Ascending aorta (tissue), 2 donors: Measurements from ENCODE around the gene PDE4B. TPM values are rescaled to one million over a fixed set of nuclear protein-coding genes. Genes with fewer than 3 reads are reported as not detected.
A peak's percentile ranks its signal among the peaks of the same experiment; 100 is the strongest.

Source experiments
- DNase-seq, 2 donors: peaks; one replicate each; pipeline ENCODE4 v3.0.0-alpha.2; 2019; ENCODE audit warnings: low spot score in 2 of 2
- H3K27ac ChIP-seq, 2 donors: fragments of 200-600 bp; sonication (generic); one replicate each; pipeline ENCODE4 v1.5.1; 2016 to 2017; ENCODE audit warnings: mild to moderate bottlenecking in 1 of 2
- H3K27me3 ChIP-seq: fragments of 200-600 bp; sonication (generic); one replicate; pipeline ENCODE4 v1.5.1; 2017
- H3K36me3 ChIP-seq, 2 donors: fragments of 200-600 bp; sonication (generic); one replicate each; pipeline ENCODE4 v1.5.1; 2016
- H3K4me1 ChIP-seq, 2 donors: fragments of 200-600 bp; sonication (generic); one replicate each; pipeline ENCODE4 v1.5.1; 2016 to 2017; ENCODE audit warnings: mild to moderate bottlenecking in 1 of 2
- H3K4me3 ChIP-seq, 2 donors: fragments of 200-600 bp; sonication (generic); one replicate each; pipeline ENCODE4 v1.5.1; 2016 to 2017; ENCODE audit warnings: mild to moderate bottlenecking in 1 of 2
- H3K9me3 ChIP-seq, 2 donors: fragments of 200-600 bp; sonication (generic); one replicate each; pipeline ENCODE4 v1.5.1; 2016
- intact Hi-C: fragments of 100-400 bp; cut with DNase I; formaldehyde crosslinking; loops from one replicate; pipeline ENCODE4 v1.15.1; 2023
- total RNA-seq: library from RNA; depleted of rRNA; stranded (reverse); fragments of >200 nt; gene quantifications from one replicate; pipeline ENCODE4 v1.1.0, GENCODE V29; 2016
- TF ChIP-seq, protein P1 (sequence below), 3 experiments: fragments of 200-600 bp in 2 of 3; fragments of 450-650 bp in 1 of 3; sonication (generic) in 2 of 3; IDR thresholded peaks; one replicate each; pipeline ENCODE4 v1.5.1; 2016 to 2019; ENCODE audit warnings: antibody characterized with exemption in 3 of 3, mild to moderate bottlenecking in 1 of 3, moderate library complexity in 1 of 3

PDE4B gene
- total RNA-seq, 1 donor from 2014 or later = 4.5 TPM

DNA sequence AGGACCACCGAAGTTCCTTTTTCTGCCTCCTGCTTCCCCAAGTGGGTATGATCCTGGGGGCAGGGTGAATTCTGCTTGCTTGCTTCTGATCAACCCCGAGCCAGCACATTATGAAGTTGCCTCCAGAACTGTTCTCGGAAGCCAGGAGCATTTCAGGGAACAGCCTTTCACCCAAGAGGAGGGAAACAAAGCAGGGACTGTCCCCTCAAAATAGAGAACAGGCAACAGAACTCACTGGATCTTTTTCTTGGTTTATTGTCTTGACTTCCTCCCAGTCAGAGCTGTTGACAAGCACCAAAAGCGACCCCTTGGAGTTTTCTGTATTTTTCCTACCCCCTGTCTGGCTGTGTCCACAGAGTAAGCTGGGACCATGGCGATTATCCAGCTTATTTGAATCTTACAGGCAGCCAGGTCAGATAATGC is 482.9 kb downstream of the PDE4B start:
- H3K27me3 ChIP-seq = no peaks in the 10 kb centered on the region
- H3K4me3 ChIP-seq = no peak overlapping the region
- H3K4me1 ChIP-seq = peaks cover 12 to 17% of the 10 kb centered on the region in 2 donors
- H3K36me3 ChIP-seq = no peaks in the 10 kb centered on the region
- DNase-seq = peak in 1 of 2 donors; percentile 68
- TF ChIP-seq, protein P1, sequence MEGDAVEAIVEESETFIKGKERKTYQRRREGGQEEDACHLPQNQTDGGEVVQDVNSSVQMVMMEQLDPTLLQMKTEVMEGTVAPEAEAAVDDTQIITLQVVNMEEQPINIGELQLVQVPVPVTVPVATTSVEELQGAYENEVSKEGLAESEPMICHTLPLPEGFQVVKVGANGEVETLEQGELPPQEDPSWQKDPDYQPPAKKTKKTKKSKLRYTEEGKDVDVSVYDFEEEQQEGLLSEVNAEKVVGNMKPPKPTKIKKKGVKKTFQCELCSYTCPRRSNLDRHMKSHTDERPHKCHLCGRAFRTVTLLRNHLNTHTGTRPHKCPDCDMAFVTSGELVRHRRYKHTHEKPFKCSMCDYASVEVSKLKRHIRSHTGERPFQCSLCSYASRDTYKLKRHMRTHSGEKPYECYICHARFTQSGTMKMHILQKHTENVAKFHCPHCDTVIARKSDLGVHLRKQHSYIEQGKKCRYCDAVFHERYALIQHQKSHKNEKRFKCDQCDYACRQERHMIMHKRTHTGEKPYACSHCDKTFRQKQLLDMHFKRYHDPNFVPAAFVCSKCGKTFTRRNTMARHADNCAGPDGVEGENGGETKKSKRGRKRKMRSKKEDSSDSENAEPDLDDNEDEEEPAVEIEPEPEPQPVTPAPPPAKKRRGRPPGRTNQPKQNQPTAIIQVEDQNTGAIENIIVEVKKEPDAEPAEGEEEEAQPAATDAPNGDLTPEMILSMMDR (IDR thresholded peaks at IDR 0.05) = no peak
- H3K9me3 ChIP-seq = no peaks in the 10 kb centered on the region
- peak overlapping the region in 1 of 2 donors; percentile 17 for H3K27ac ChIP-seq
- intact Hi-C loops = loop anchor here (10.0 kb wide), 1 partner anchor 649 kb away; the partner anchor contains the start of genes DNAI4 and MIER1

DNA sequence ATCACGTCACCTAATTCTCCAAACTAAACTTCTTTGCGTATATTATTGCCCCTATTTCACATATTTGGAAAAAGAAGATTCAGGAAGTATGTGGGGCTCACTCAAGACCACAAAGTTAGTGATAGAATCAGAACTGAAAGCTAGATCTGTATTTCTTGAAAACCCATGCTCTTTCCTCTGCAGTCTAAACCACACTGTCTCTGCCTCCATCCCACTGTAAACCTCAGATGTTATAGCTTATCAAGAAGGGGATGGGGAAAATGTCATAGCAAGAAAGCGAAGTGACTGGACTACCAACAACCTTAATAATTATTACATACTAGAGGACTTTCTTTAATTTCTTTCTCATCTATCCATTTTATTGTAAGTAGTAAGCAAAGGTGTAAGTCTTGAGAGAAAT is 483.5 kb downstream of the PDE4B start:
- Histone ChIP-seq H3K9me3 (no peaks in the 10 kb centered on the region), H3K27ac (no peak overlapping the region), H3K4me3 (no peak overlapping the region), H3K4me1 (peaks cover 10 to 22% of the 10 kb centered on the region in 2 donors), H3K36me3 (no peaks in the 10 kb centered on the region), H3K27me3 (no peaks in the 10 kb centered on the region)
- TF ChIP-seq, protein P1 (IDR thresholded peaks at IDR 0.05) = no peak
- no peak for DNase-seq
- intact Hi-C loops = loop anchor here (10.0 kb wide), 1 partner anchor 649 kb away; the partner anchor contains the start of genes DNAI4 and MIER1

DNA sequence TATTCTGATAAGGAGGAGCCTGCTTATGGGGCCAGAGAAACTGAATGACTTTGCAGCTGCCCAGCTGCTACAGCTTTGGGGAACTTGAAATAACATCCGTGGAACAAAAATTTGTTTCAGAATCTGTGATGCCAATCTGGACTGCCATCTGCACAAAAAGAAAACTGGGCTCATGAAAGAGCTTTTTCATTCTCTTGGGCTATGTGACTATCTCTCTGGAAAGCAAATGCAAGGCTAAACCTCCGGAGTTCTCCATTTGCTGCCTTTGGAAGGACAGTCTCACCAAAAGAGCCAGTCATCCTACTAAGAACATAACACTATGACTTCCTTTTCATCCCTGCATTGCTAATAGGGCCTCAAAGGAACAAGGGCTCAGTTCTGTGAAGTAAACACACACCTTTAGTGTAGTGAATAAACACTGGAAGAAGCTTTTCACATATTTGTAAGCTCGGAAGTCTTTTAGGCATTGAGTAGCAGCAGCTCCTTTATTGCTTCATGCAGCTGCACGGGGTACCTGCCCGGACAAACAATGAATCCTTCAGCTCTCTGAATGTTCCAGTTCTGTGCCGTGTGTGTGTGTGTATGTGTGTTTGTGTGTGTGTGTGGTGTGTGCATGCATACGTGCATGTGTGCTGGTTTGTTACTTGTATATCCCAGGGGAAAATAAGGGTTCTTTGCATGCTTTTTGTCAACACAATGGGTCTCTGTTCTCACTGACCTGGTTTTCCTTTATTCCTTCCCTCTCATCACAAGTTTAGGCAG is 485.7 kb downstream of the PDE4B start:
- peak overlapping the region in 1 of 2 donors; percentile 47 for H3K27ac ChIP-seq
- TF ChIP-seq, protein P1 (IDR thresholded peaks at IDR 0.05) = no peak
- no peaks in the 10 kb centered on the region for H3K36me3 ChIP-seq
- H3K4me3 ChIP-seq = no peak overlapping the region
- no peak for DNase-seq
- H3K27me3 ChIP-seq = no peaks in the 10 kb centered on the region
- no peaks in the 10 kb centered on the region for H3K9me3 ChIP-seq
- peaks cover 5 to 27% of the 10 kb centered on the region in 2 donors for H3K4me1 ChIP-seq
- intact Hi-C loops = loop anchor here (10.0 kb wide), 1 partner anchor 646 kb away; the partner anchor contains the start of genes DNAI4 and MIER1

DNA sequence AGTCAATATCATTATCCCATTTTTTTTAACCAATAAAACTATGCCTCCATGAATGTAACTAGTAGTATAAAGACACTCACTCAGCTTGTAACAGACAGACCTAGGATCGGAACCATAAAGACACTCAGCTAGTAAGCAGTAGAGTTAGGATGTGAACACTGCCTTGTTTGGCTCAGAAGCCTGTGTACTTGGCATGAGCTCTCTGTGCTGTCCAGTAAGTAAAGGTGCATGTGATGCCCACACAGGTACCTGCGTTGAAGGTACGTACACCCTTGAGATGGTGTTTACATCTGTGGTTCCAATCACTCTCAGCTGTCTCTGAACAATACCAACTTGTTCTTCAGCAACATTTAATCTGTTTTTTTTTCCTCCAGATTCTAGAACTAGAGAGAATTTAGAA is 489.1 kb downstream of the PDE4B start:
- DNase-seq = no peak
- peak overlapping the region; percentile 55 to 57 for H3K27ac ChIP-seq
- intact Hi-C loops = no loop called here
- H3K36me3 ChIP-seq = no peaks in the 10 kb centered on the region
- H3K27me3 ChIP-seq = no peaks in the 10 kb centered on the region
- H3K4me3 ChIP-seq = no peak overlapping the region
- TF ChIP-seq, protein P1 (IDR thresholded peaks at IDR 0.05) = no peak
- no peaks in the 10 kb centered on the region for H3K9me3 ChIP-seq
- peaks cover 5 to 22% of the 10 kb centered on the region in 2 donors for H3K4me1 ChIP-seq

DNA sequence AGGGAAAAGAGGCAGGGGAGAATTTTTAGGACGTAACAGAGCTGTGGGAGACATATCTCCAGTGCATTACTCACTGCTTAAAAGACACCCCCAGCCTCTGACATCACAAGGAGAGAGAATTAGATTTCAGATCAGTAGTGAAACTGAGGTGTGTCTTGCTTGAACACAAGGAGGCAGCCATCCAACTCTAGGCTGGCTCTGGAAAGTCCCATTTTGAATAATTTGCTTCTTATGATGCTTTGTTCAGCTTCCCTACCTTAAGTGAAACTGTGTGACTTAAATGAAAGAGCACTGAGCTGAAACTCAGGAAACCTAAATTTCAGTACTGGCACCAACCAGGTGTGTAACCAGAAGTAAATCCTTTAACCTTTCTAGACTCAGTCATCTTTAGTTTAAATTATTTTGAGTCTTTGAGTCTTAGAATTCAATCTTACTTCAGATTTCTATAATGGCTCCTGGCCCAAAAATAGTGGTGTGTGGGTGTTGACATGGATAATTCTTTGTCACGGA is 489.7 kb downstream of the PDE4B start:
- peaks cover 5 to 22% of the 10 kb centered on the region in 2 donors for H3K4me1 ChIP-seq
- TF ChIP-seq, protein P1 (IDR thresholded peaks at IDR 0.05) = no peak
- H3K36me3 ChIP-seq = no peaks in the 10 kb centered on the region
- intact Hi-C loops = no loop called here
- H3K27ac ChIP-seq = peak overlapping the region; percentile 55 to 57
- no peaks in the 10 kb centered on the region for H3K9me3 ChIP-seq
- no peak for DNase-seq
- H3K27me3 ChIP-seq = no peaks in the 10 kb centered on the region
- no peak overlapping the region for H3K4me3 ChIP-seq
